NCI-H2081 (cell line): ENCODE measurements around the gene FKBP8.
A peak's percentile ranks its signal among the peaks of the same experiment; 100 is the strongest.

ENCODE experiments used
- DNase-seq, 2 experiments: peaks; one replicate each; lab custom pipeline; 2025; lab: John Stamatoyannopoulos, UW

FKBP8 gene

GRCh38 chr19:18483119-18483890 lies 60.1 kb downstream of the FKBP8 start:
- peak in 1 of 2 experiments; percentile 38 for DNase-seq
